Esophagus muscularis mucosa (tissue), 4 donors: ENCODE measurements around the gene PRPF38A.

Source experiments
- EP300 ChIP-seq: sonication (generic); formaldehyde crosslinking; IDR thresholded peaks from one replicate; pipeline ENCODE4 v1.6.1; 2017; ENCODE audit warnings: antibody characterized with exemption
- POLR2A ChIP-seq: fragments of 450-650 bp; IDR thresholded peaks from one replicate; pipeline ENCODE4 v1.6.1; 2017; ENCODE audit warnings: antibody characterized with exemption, moderate library complexity, mild to moderate bottlenecking, low read depth
- POLR2AphosphoS5 ChIP-seq, 2 donors: sonication (generic); formaldehyde crosslinking; IDR thresholded peaks; one replicate each; pipeline ENCODE4 v1.6.1; 2017; ENCODE audit warnings: antibody characterized with exemption in 2 of 2
- TF ChIP-seq, protein P1 (sequence below), 3 experiments: fragments of 200-600 bp in 2 of 3; fragments of 450-650 bp in 1 of 3; sonication (generic) in 2 of 3; IDR thresholded peaks; one replicate each; pipeline ENCODE4 v1.5.1; 2017 to 2019; ENCODE audit warnings: antibody characterized with exemption in 3 of 3, mild to moderate bottlenecking in 2 of 3, moderate library complexity in 1 of 3

DNA sequence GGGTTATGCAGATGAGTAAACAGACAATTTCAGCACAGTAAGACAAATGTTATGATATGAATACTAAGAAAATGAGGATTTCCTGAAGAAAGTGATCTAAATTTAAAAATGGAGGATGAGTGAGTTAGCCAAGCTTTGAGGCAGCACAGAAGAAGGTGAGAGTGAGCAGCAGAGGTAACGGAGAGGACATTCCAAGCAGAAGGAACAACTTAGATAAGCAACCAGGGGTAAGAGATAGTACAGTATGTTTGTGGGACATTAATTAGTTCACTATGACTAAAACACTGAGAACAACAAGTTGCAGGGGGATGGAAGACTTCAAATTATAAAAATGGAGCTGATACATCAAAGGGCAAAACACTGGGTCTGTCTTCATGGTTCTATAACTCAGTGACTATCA, 22.8 kb downstream of the PRPF38A start:
- TF ChIP-seq, protein P1, sequence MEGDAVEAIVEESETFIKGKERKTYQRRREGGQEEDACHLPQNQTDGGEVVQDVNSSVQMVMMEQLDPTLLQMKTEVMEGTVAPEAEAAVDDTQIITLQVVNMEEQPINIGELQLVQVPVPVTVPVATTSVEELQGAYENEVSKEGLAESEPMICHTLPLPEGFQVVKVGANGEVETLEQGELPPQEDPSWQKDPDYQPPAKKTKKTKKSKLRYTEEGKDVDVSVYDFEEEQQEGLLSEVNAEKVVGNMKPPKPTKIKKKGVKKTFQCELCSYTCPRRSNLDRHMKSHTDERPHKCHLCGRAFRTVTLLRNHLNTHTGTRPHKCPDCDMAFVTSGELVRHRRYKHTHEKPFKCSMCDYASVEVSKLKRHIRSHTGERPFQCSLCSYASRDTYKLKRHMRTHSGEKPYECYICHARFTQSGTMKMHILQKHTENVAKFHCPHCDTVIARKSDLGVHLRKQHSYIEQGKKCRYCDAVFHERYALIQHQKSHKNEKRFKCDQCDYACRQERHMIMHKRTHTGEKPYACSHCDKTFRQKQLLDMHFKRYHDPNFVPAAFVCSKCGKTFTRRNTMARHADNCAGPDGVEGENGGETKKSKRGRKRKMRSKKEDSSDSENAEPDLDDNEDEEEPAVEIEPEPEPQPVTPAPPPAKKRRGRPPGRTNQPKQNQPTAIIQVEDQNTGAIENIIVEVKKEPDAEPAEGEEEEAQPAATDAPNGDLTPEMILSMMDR (IDR thresholded peaks at IDR 0.05), result no peak
- no peak for TF ChIP-seq POLR2A
- TF ChIP-seq EP300, result no peak
- no peak for TF ChIP-seq POLR2AphosphoS5 (IDR thresholded peaks at IDR 0.05)
